GM23338 (cell line): Measurements from ENCODE around the gene CCDC102A. TPM values are rescaled to one million over a fixed set of nuclear protein-coding genes. Genes with fewer than 3 reads are reported as not detected.

Experiments used
- ATAC-seq: fragments of 200-7000 bp; cut with Tn5 transposase; 3 replicates; pipeline ENCODE4 v1.9.1; 2020
- DNase-seq: peaks from one replicate; pipeline ENCODE4 v3.0.0-alpha.2; 2015; ENCODE audit warnings: low spot score
- H2AFZ ChIP-seq: fragments of 200-600 bp; sonication (generic); 2 replicates; pipeline ENCODE4 v1.8.0; 2016; ENCODE audit warnings: antibody characterized with exemption, mild to moderate bottlenecking, moderate library complexity
- H3F3A ChIP-seq: fragments of 200-600 bp; sonication (generic); replicated peaks from 2 replicates; pipeline ENCODE4 v1.8.0; 2017; ENCODE audit warnings: antibody characterized with exemption, mixed run types, low read depth
- H3K27ac ChIP-seq: fragments of 200-600 bp; sonication (generic); 2 replicates; pipeline ENCODE4 v1.6.1; 2016; ENCODE audit warnings: low read depth
- H3K27me3 ChIP-seq: fragments of 200-600 bp; sonication (generic); 2 replicates; pipeline ENCODE4 v1.8.0; 2016; ENCODE audit warnings: mild to moderate bottlenecking, mixed run types, moderate library complexity; ENCODE audit not compliant: insufficient read depth
- H3K36me3 ChIP-seq: fragments of 200-600 bp; sonication (generic); 2 replicates; pipeline ENCODE4 v1.8.0; 2016; ENCODE audit warnings: mild to moderate bottlenecking; ENCODE audit not compliant: insufficient read depth
- H3K4me1 ChIP-seq: fragments of 200-600 bp; sonication (generic); 2 replicates; pipeline ENCODE4 v1.8.0; 2016; ENCODE audit warnings: mild to moderate bottlenecking, moderate library complexity; ENCODE audit not compliant: insufficient read depth
- H3K4me2 ChIP-seq: fragments of 200-600 bp; sonication (generic); 2 replicates; pipeline ENCODE4 v1.7.1; 2017; ENCODE audit warnings: mixed run types
- H3K4me3 ChIP-seq: fragments of 200-600 bp; sonication (generic); 2 replicates; pipeline ENCODE4 v1.6.1; 2016; ENCODE audit warnings: mixed run types
- H3K79me2 ChIP-seq: fragments of 200-600 bp; sonication (generic); replicated peaks from 2 replicates; pipeline ENCODE4 v1.8.0; 2017; ENCODE audit warnings: mild to moderate bottlenecking; ENCODE audit not compliant: insufficient read depth
- H3K9me2 ChIP-seq: fragments of 200-600 bp; sonication (generic); 2 replicates; pipeline ENCODE4 v1.8.0; 2017; ENCODE audit not compliant: insufficient read depth
- H4K20me1 ChIP-seq: fragments of 200-600 bp; sonication (generic); replicated peaks from 2 replicates; pipeline ENCODE4 v1.8.0; 2017; ENCODE audit warnings: mild to moderate bottlenecking; ENCODE audit not compliant: insufficient read depth
- H3K27ac Mint-ChIP-seq: 2 replicates; pipeline ENCODE4 v1.8.0; 2020; ENCODE audit warnings: inconsistent platforms, mild to moderate bottlenecking, moderate library complexity, mixed read lengths
- H3K27me3 Mint-ChIP-seq: 3 replicates; pipeline ENCODE4 v1.8.0; 2022; ENCODE audit warnings: low read depth, mild to moderate bottlenecking, moderate library complexity, mixed read lengths, inconsistent platforms; ENCODE audit not compliant: insufficient read depth, poor library complexity
- H3K36me3 Mint-ChIP-seq: 3 replicates; pipeline ENCODE4 v1.8.0; 2021; ENCODE audit warnings: low read depth, mild to moderate bottlenecking, inconsistent platforms, moderate library complexity, mixed read lengths
- H3K4me1 Mint-ChIP-seq: 3 replicates; pipeline ENCODE4 v1.8.0; 2020; ENCODE audit warnings: mild to moderate bottlenecking, inconsistent platforms, mixed read lengths
- H3K4me3 Mint-ChIP-seq: 3 replicates; pipeline ENCODE4 v1.8.0; 2021; ENCODE audit warnings: moderate library complexity, mild to moderate bottlenecking, inconsistent platforms, mixed read lengths
- H3K9me3 Mint-ChIP-seq: 3 replicates; pipeline ENCODE4 v1.8.0; 2020; ENCODE audit warnings: moderate library complexity, mild to moderate bottlenecking, inconsistent platforms, mixed read lengths
- CREB1 ChIP-seq: fragments of 250-450 bp; sonication (Bioruptor Pico); IDR thresholded peaks from 2 replicates; pipeline ENCODE4 v1.5.0; 2020; ENCODE audit warnings: low read depth, mild to moderate bottlenecking, moderate library complexity
- STAT1 ChIP-seq: IDR thresholded peaks from one replicate; pipeline ENCODE4 v1.6.1; 2016; ENCODE audit warnings: antibody characterized with exemption; ENCODE audit not compliant: unreplicated experiment
- ZNF114 ChIP-seq: fragments of 250-450 bp; sonication (Bioruptor Pico); IDR thresholded peaks from 2 replicates; pipeline ENCODE4 v1.5.0; 2020; ENCODE audit warnings: mild to moderate bottlenecking, moderate library complexity
- ZNF331 ChIP-seq: fragments of 250-450 bp; sonication (Bioruptor Pico); IDR thresholded peaks from 2 replicates; pipeline ENCODE4 v1.5.0; 2020; ENCODE audit warnings: low read depth, mild to moderate bottlenecking, moderate library complexity
- polyA plus RNA-seq: library from polyadenylated mRNA; unstranded; fragments of >200 nt; fragmentation: Nextera tagmentation; extraction: Ambion mirVana; gene quantifications from 2 replicates; pipeline ENCODE4 v1.2.1, GENCODE V29; 2016
- total RNA-seq: library from RNA; depleted of rRNA; stranded (reverse); fragments of >200 nt; shearing (Covaris generic); gene quantifications from 2 replicates; pipeline ENCODE4 v1.2.3, GENCODE V29; 2014
- TF ChIP-seq, protein P1 (sequence below): IDR thresholded peaks from 2 replicates; pipeline ENCODE4 v1.6.1; 2016; ENCODE audit warnings: antibody characterized with exemption
- TF ChIP-seq, protein P2 (sequence below): fragments of 250-450 bp; sonication (Bioruptor Pico); IDR thresholded peaks from 2 replicates; pipeline ENCODE4 v1.5.0; 2020; ENCODE audit warnings: mild to moderate bottlenecking, moderate library complexity
- TF ChIP-seq, protein P3 (sequence below), 2 experiments: fragments of 200-600 bp in 1 of 2; sonication (generic) in 1 of 2; conservative IDR thresholded peaks; 2 replicates each; pipeline versions ENCODE4 v1.5.1 to v1.6.1; 2016 to 2017; ENCODE audit warnings: antibody characterized with exemption in 2 of 2, low read depth in 2 of 2, mild to moderate bottlenecking in 2 of 2, moderate library complexity in 1 of 2
- TF ChIP-seq, protein P4 (sequence below): IDR thresholded peaks from one replicate; pipeline ENCODE4 v1.6.1; 2018; ENCODE audit warnings: antibody characterized with exemption; ENCODE audit not compliant: unreplicated experiment

Gene CCDC102A
- total and polyA plus RNA-seq, 2 experiments from 2014 or later = 2.0 to 5.2 TPM

DNA sequence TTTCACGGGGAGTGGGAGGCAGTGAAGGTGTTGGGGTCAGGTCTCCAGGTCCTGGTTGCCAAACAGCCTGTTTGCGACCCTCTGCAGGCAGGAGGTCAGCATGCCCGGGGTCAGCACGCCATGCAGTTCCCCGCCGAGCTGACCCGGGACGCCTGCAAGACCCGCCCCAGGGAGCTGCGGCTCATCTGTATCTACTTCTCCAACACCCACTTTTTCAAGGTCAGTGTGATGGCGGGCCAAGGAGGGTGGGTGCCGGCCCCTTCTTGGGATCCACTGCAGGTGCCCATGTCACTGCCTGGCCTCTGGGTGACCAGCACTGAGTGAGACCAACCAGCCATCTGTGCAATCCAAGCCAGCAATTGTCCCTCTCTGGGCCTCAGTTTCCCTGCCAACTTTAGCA lies 27.4 kb upstream of the CCDC102A start:
- peaks cover 20% of the 10 kb centered on the region for H3K27me3 Mint-ChIP-seq
- no peak overlapping the region for H3K27ac ChIP-seq
- ATAC-seq = no peak

More for the DNA sequence above, 27.4 kb upstream of the CCDC102A start:
- H3K79me2 ChIP-seq = no peaks in the 10 kb centered on the region
- Mint-ChIP-seq H3K9me3 (peaks cover 29% of the 10 kb centered on the region), H3K4me1 (no peaks in the 10 kb centered on the region; the same call in 2 of the 3 replicates), H3K36me3 (peaks cover 39% of the 10 kb centered on the region), H3K4me3 (no peak overlapping the region), H3K27ac (no peak overlapping the region)
- H3K36me3 ChIP-seq = no peaks in the 10 kb centered on the region
- H3K27me3 ChIP-seq = no peaks in the 10 kb centered on the region
- H3K4me2 ChIP-seq = no peak overlapping the region
- H3F3A ChIP-seq = no peaks in the 10 kb centered on the region
- DNase-seq = no peak
- TF ChIP-seq, protein P1, sequence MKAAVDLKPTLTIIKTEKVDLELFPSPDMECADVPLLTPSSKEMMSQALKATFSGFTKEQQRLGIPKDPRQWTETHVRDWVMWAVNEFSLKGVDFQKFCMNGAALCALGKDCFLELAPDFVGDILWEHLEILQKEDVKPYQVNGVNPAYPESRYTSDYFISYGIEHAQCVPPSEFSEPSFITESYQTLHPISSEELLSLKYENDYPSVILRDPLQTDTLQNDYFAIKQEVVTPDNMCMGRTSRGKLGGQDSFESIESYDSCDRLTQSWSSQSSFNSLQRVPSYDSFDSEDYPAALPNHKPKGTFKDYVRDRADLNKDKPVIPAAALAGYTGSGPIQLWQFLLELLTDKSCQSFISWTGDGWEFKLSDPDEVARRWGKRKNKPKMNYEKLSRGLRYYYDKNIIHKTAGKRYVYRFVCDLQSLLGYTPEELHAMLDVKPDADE = no peak
- TF ChIP-seq ZNF331 (CRISPR knock-in tag) (no peak), CREB1 (CRISPR knock-in tag) (no peak), ZNF114 (CRISPR knock-in tag) (no peak), STAT1 (no peak)
- TF ChIP-seq, protein P2, sequence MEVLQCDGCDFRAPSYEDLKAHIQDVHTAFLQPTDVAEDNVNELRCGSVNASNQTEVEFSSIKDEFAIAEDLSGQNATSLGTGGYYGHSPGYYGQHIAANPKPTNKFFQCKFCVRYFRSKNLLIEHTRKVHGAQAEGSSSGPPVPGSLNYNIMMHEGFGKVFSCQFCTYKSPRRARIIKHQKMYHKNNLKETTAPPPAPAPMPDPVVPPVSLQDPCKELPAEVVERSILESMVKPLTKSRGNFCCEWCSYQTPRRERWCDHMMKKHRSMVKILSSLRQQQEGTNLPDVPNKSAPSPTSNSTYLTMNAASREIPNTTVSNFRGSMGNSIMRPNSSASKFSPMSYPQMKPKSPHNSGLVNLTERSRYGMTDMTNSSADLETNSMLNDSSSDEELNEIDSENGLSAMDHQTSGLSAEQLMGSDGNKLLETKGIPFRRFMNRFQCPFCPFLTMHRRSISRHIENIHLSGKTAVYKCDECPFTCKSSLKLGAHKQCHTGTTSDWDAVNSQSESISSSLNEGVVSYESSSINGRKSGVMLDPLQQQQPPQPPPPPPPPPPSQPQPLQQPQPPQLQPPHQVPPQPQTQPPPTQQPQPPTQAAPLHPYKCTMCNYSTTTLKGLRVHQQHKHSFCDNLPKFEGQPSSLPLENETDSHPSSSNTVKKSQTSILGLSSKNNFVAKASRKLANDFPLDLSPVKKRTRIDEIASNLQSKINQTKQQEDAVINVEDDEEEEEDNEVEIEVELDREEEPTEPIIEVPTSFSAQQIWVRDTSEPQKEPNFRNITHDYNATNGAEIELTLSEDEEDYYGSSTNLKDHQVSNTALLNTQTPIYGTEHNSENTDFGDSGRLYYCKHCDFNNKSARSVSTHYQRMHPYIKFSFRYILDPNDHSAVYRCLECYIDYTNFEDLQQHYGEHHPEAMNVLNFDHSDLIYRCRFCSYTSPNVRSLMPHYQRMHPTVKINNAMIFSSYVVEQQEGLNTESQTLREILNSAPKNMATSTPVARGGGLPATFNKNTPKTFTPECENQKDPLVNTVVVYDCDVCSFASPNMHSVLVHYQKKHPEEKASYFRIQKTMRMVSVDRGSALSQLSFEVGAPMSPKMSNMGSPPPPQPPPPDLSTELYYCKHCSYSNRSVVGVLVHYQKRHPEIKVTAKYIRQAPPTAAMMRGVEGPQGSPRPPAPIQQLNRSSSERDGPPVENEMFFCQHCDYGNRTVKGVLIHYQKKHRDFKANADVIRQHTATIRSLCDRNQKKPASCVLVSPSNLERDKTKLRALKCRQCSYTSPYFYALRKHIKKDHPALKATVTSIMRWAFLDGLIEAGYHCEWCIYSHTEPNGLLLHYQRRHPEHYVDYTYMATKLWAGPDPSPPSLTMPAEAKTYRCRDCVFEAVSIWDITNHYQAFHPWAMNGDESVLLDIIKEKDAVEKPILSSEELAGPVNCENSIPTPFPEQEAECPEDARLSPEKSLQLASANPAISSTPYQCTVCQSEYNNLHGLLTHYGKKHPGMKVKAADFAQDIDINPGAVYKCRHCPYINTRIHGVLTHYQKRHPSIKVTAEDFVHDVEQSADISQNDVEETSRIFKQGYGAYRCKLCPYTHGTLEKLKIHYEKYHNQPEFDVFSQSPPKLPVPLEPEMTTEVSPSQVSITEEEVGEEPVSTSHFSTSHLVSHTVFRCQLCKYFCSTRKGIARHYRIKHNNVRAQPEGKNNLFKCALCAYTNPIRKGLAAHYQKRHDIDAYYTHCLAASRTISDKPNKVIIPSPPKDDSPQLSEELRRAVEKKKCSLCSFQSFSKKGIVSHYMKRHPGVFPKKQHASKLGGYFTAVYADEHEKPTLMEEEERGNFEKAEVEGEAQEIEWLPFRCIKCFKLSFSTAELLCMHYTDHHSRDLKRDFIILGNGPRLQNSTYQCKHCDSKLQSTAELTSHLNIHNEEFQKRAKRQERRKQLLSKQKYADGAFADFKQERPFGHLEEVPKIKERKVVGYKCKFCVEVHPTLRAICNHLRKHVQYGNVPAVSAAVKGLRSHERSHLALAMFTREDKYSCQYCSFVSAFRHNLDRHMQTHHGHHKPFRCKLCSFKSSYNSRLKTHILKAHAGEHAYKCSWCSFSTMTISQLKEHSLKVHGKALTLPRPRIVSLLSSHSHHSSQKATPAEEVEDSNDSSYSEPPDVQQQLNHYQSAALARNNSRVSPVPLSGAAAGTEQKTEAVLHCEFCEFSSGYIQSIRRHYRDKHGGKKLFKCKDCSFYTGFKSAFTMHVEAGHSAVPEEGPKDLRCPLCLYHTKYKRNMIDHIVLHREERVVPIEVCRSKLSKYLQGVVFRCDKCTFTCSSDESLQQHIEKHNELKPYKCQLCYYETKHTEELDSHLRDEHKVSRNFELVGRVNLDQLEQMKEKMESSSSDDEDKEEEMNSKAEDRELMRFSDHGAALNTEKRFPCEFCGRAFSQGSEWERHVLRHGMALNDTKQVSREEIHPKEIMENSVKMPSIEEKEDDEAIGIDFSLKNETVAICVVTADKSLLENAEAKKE (CRISPR knock-in tag) = no peak
- TF ChIP-seq, protein P3, sequence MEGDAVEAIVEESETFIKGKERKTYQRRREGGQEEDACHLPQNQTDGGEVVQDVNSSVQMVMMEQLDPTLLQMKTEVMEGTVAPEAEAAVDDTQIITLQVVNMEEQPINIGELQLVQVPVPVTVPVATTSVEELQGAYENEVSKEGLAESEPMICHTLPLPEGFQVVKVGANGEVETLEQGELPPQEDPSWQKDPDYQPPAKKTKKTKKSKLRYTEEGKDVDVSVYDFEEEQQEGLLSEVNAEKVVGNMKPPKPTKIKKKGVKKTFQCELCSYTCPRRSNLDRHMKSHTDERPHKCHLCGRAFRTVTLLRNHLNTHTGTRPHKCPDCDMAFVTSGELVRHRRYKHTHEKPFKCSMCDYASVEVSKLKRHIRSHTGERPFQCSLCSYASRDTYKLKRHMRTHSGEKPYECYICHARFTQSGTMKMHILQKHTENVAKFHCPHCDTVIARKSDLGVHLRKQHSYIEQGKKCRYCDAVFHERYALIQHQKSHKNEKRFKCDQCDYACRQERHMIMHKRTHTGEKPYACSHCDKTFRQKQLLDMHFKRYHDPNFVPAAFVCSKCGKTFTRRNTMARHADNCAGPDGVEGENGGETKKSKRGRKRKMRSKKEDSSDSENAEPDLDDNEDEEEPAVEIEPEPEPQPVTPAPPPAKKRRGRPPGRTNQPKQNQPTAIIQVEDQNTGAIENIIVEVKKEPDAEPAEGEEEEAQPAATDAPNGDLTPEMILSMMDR (conservative IDR thresholded peaks at IDR 0.05; ENCODE audit: low read depth in 2 of 2) = no peak
- TF ChIP-seq, protein P4, sequence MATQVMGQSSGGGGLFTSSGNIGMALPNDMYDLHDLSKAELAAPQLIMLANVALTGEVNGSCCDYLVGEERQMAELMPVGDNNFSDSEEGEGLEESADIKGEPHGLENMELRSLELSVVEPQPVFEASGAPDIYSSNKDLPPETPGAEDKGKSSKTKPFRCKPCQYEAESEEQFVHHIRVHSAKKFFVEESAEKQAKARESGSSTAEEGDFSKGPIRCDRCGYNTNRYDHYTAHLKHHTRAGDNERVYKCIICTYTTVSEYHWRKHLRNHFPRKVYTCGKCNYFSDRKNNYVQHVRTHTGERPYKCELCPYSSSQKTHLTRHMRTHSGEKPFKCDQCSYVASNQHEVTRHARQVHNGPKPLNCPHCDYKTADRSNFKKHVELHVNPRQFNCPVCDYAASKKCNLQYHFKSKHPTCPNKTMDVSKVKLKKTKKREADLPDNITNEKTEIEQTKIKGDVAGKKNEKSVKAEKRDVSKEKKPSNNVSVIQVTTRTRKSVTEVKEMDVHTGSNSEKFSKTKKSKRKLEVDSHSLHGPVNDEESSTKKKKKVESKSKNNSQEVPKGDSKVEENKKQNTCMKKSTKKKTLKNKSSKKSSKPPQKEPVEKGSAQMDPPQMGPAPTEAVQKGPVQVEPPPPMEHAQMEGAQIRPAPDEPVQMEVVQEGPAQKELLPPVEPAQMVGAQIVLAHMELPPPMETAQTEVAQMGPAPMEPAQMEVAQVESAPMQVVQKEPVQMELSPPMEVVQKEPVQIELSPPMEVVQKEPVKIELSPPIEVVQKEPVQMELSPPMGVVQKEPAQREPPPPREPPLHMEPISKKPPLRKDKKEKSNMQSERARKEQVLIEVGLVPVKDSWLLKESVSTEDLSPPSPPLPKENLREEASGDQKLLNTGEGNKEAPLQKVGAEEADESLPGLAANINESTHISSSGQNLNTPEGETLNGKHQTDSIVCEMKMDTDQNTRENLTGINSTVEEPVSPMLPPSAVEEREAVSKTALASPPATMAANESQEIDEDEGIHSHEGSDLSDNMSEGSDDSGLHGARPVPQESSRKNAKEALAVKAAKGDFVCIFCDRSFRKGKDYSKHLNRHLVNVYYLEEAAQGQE = no peak
- H3K4me1 ChIP-seq = no peaks in the 10 kb centered on the region
- H2AFZ ChIP-seq = no peak overlapping the region
- no peaks in the 10 kb centered on the region for H4K20me1 ChIP-seq
- no peaks in the 10 kb centered on the region for H3K9me2 ChIP-seq
- no peak overlapping the region for H3K4me3 ChIP-seq
